ENCODE results near the gene CSRNP3.

- no peak for TF ChIP-seq ZNF23 (tag by site-specific recombination; IDR thresholded peaks at IDR 0.05; ENCODE audit: borderline replicate concordance)
- no peak for TF ChIP-seq PRDM4 (tag by site-specific recombination; IDR thresholded peaks at IDR 0.05)
- no peak for TF ChIP-seq CTCF (tag by site-specific recombination; IDR thresholded peaks at IDR 0.05)
These were observed 53.2 kb downstream of the CSRNP3 start for GRCh38 chr2:165522719-165523118.
